ENCODE results near the gene CFAP65.

The CFAP65 gene

GRCh38 chr2:218963601-218964000 lies 77.7 kb downstream of the CFAP65 start:
- no peaks in the 10 kb centered on the region for H3K9me3 ChIP-seq (replicated peaks; ENCODE audit: low read length)
- no peaks in the 10 kb centered on the region for H3K36me3 ChIP-seq (ENCODE audit: insufficient read depth, low read length)
- peaks cover 22% of the 10 kb centered on the region for H3K4me1 ChIP-seq (ENCODE audit: control insufficient read depth, insufficient read depth, low read length)
- no peak overlapping the region for H3K9ac ChIP-seq (ENCODE audit: low read depth, low read length)
- peak overlapping the region; percentile 58 for H3K4me2 ChIP-seq (ENCODE audit: low read length)
- peak overlapping the region; percentile 28 for H3K4me3 ChIP-seq (ENCODE audit: low read length)
- peaks cover 62% of the 10 kb centered on the region for H3K27me3 ChIP-seq (ENCODE audit: control insufficient read depth, insufficient read depth, low read length)

GRCh38 chr2:218962859-218963492 lies 78.3 kb downstream of the CFAP65 start:
- H3K9me3 ChIP-seq (replicated peaks; ENCODE audit: low read length) = no peaks in the 10 kb centered on the region
- no peaks in the 10 kb centered on the region for H3K36me3 ChIP-seq (ENCODE audit: insufficient read depth, low read length)
- H3K4me2 ChIP-seq (ENCODE audit: low read length) = peak overlapping the region; percentile 58
- peak overlapping the region; percentile 29 for H3K4me3 ChIP-seq (ENCODE audit: low read length)
- peaks cover 22% of the 10 kb centered on the region for H3K4me1 ChIP-seq (ENCODE audit: control insufficient read depth, insufficient read depth, low read length)
- H3K27me3 ChIP-seq (ENCODE audit: control insufficient read depth, insufficient read depth, low read length) = peaks cover 62% of the 10 kb centered on the region
- H3K9ac ChIP-seq (ENCODE audit: low read depth, low read length) = no peak overlapping the region

GRCh38 chr2:218961651-218962570 lies 79.4 kb downstream of the CFAP65 start:
- peaks cover 68% of the 10 kb centered on the region for H3K27me3 ChIP-seq (ENCODE audit: control insufficient read depth, insufficient read depth, low read length)
- H3K36me3 ChIP-seq (ENCODE audit: insufficient read depth, low read length) = no peaks in the 10 kb centered on the region
- no peak overlapping the region for H3K9ac ChIP-seq (ENCODE audit: low read depth, low read length)
- no peak overlapping the region for H3K4me3 ChIP-seq (ENCODE audit: low read length)
- no peaks in the 10 kb centered on the region for H3K9me3 ChIP-seq (replicated peaks; ENCODE audit: low read length)
- H3K4me2 ChIP-seq (ENCODE audit: low read length) = no peak overlapping the region
- H3K4me1 ChIP-seq (ENCODE audit: control insufficient read depth, insufficient read depth, low read length) = peaks cover 22% of the 10 kb centered on the region

GRCh38 chr2:218961229-218961628 lies 80.1 kb downstream of the CFAP65 start:
- Histone ChIP-seq H3K9me3 (replicated peaks; ENCODE audit: low read length) (no peaks in the 10 kb centered on the region), H3K36me3 (ENCODE audit: insufficient read depth, low read length) (no peaks in the 10 kb centered on the region), H3K4me3 (ENCODE audit: low read length) (no peak overlapping the region), H3K27me3 (ENCODE audit: control insufficient read depth, insufficient read depth, low read length) (peaks cover 72% of the 10 kb centered on the region), H3K4me2 (ENCODE audit: low read length) (no peak overlapping the region), H3K4me1 (ENCODE audit: control insufficient read depth, insufficient read depth, low read length) (peaks cover 22% of the 10 kb centered on the region), H3K9ac (ENCODE audit: low read depth, low read length) (no peak overlapping the region)

- H3K9me3 ChIP-seq (replicated peaks; ENCODE audit: low read length) = no peaks in the 10 kb centered on the region
- no peak overlapping the region for H3K4me3 ChIP-seq (ENCODE audit: low read length)
- H3K9ac ChIP-seq (ENCODE audit: low read depth, low read length) = no peak overlapping the region
- H3K4me1 ChIP-seq (ENCODE audit: control insufficient read depth, insufficient read depth, low read length) = peaks cover 22% of the 10 kb centered on the region
- no peaks in the 10 kb centered on the region for H3K36me3 ChIP-seq (ENCODE audit: insufficient read depth, low read length)
- H3K27me3 ChIP-seq (ENCODE audit: control insufficient read depth, insufficient read depth, low read length) = peaks cover 78% of the 10 kb centered on the region
- no peak overlapping the region for H3K4me2 ChIP-seq (ENCODE audit: low read length)
Measured at GRCh38 chr2:218960309-218961165, 80.8 kb downstream of the CFAP65 start.

- H3K4me3 ChIP-seq (ENCODE audit: low read length) = peak overlapping the region; percentile 66
- H3K4me1 ChIP-seq (ENCODE audit: control insufficient read depth, insufficient read depth, low read length) = peaks cover 22% of the 10 kb centered on the region
- H3K9ac ChIP-seq (ENCODE audit: low read depth, low read length) = no peak overlapping the region
- H3K27me3 ChIP-seq (ENCODE audit: control insufficient read depth, insufficient read depth, low read length) = peaks cover 85% of the 10 kb centered on the region
- peak overlapping the region; percentile 79 for H3K4me2 ChIP-seq (ENCODE audit: low read length)
- H3K36me3 ChIP-seq (ENCODE audit: insufficient read depth, low read length) = no peaks in the 10 kb centered on the region
- no peaks in the 10 kb centered on the region for H3K9me3 ChIP-seq (replicated peaks; ENCODE audit: low read length)
Measured at GRCh38 chr2:218959761-218960308, 81.5 kb downstream of the CFAP65 start.

GRCh38 chr2:218959141-218959731 lies 82.1 kb downstream of the CFAP65 start, which contains the start of gene CDK5R2:
TSS of gene CDK5R2 (plus strand) at chr2:218959666. CDS start at chr2:218959821, 155 bp downstream.
- H3K4me3 ChIP-seq (ENCODE audit: low read length) = peak within 1 kb of the TSS; percentile 66
- H3K9me3 ChIP-seq (replicated peaks; ENCODE audit: low read length) = no peaks in the 10 kb centered on the region
- H3K4me1 ChIP-seq (ENCODE audit: control insufficient read depth, insufficient read depth, low read length) = peaks cover 19% of the 10 kb centered on the region
- H3K9ac ChIP-seq (ENCODE audit: low read depth, low read length) = no peak within 1 kb of the TSS
- peak within 1 kb of the TSS; percentile 79 for H3K4me2 ChIP-seq (ENCODE audit: low read length)
- H3K36me3 ChIP-seq (ENCODE audit: insufficient read depth, low read length) = no peaks in the 10 kb centered on the region
- peaks cover 91% of the 10 kb centered on the region for H3K27me3 ChIP-seq (ENCODE audit: control insufficient read depth, insufficient read depth, low read length)

GRCh38 chr2:218958276-218958675 lies 83.0 kb downstream of the CFAP65 start:
- no peak overlapping the region for H3K4me3 ChIP-seq (ENCODE audit: low read length)
- no peaks in the 10 kb centered on the region for H3K36me3 ChIP-seq (ENCODE audit: insufficient read depth, low read length)
- H3K27me3 ChIP-seq (ENCODE audit: control insufficient read depth, insufficient read depth, low read length) = peaks cover 93% of the 10 kb centered on the region
- no peaks in the 10 kb centered on the region for H3K9me3 ChIP-seq (replicated peaks; ENCODE audit: low read length)
- H3K9ac ChIP-seq (ENCODE audit: low read depth, low read length) = no peak overlapping the region
- no peak overlapping the region for H3K4me2 ChIP-seq (ENCODE audit: low read length)
- peaks cover 9% of the 10 kb centered on the region for H3K4me1 ChIP-seq (ENCODE audit: control insufficient read depth, insufficient read depth, low read length)

- Histone ChIP-seq H3K27me3 (ENCODE audit: control insufficient read depth, insufficient read depth, low read length) (peaks cover 94% of the 10 kb centered on the region), H3K9ac (ENCODE audit: low read depth, low read length) (no peak overlapping the region), H3K36me3 (ENCODE audit: insufficient read depth, low read length) (no peaks in the 10 kb centered on the region), H3K4me1 (ENCODE audit: control insufficient read depth, insufficient read depth, low read length) (peaks cover 6% of the 10 kb centered on the region), H3K4me2 (ENCODE audit: low read length) (no peak overlapping the region), H3K9me3 (replicated peaks; ENCODE audit: low read length) (no peaks in the 10 kb centered on the region), H3K4me3 (ENCODE audit: low read length) (no peak overlapping the region)
Measured at GRCh38 chr2:218957671-218958070, 83.6 kb downstream of the CFAP65 start.

GRCh38 chr2:218956039-218956438 lies 85.3 kb downstream of the CFAP65 start:
- no peak overlapping the region for H3K4me2 ChIP-seq (ENCODE audit: low read length)
- H3K4me3 ChIP-seq (ENCODE audit: low read length) = no peak overlapping the region
- no peaks in the 10 kb centered on the region for H3K36me3 ChIP-seq (ENCODE audit: insufficient read depth, low read length)
- H3K27me3 ChIP-seq (ENCODE audit: control insufficient read depth, insufficient read depth, low read length) = peaks cover 86% of the 10 kb centered on the region
- H3K9ac ChIP-seq (ENCODE audit: low read depth, low read length) = no peak overlapping the region
- H3K4me1 ChIP-seq (ENCODE audit: control insufficient read depth, insufficient read depth, low read length) = peaks cover 6% of the 10 kb centered on the region
- H3K9me3 ChIP-seq (replicated peaks; ENCODE audit: low read length) = no peaks in the 10 kb centered on the region
